Retinal pigment epithelial cell (primary cell): ENCODE data around the gene KIF21B.
A peak's percentile ranks its signal among the peaks of the same experiment; 100 is the strongest.

Source experiments
- DNase-seq: peaks from one replicate; pipeline ENCODE4 v3.0.0-alpha.2; 2010; ENCODE audit warnings: low read depth
- H3K4me3 ChIP-seq: 2 replicates; pipeline ENCODE4 v1.5.1; 2011; ENCODE audit warnings: mild to moderate bottlenecking, low read length, control low read depth, moderate library complexity
- TF ChIP-seq, protein P1 (sequence below): conservative IDR thresholded peaks from 2 replicates; pipeline ENCODE4 v1.5.1; 2011; ENCODE audit warnings: low read depth, low read length, control low read depth, inconsistent platforms

Gene KIF21B

DNA sequence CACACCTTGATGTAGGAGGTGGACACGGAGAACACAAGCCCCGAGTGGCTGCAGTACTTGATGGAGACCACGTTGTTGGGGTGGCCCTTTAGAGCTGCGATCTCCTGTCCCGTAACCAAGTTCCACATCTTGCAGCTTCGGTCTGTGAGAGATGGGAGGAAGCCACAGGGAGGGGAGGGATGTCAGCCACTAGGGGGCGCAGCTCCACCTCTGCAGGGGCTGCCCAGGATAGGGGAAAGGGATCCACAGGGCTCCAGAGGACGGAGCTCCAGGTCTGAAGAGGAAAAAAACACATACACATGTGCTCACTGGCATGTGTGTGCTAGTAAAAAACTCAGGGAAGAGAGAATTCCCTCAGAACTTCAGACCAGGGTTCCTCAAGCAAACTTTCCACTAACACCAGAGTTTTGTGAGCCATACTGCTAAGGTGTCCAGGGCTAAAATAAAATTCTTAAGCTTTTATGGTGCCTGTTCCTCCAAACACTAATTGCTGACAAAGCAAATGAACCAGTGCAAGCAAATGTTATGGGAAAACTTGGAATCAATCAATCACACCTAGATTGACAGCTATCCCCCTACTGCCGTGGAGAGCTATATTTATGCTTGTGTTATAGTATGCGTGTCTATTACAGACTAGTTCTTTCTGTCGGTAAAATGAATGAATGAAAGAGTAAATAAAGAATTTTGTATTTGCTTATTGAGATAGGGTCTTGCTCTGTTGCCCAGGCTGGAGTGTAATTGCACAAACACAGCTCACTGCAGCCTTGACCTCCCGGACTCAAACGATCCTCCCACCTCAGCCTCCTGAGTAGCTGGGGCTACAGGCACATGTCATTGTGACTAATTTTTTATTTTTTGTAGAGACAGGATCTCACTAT, 43.7 kb downstream of the KIF21B start:
- no peak for DNase-seq
- TF ChIP-seq, protein P1, sequence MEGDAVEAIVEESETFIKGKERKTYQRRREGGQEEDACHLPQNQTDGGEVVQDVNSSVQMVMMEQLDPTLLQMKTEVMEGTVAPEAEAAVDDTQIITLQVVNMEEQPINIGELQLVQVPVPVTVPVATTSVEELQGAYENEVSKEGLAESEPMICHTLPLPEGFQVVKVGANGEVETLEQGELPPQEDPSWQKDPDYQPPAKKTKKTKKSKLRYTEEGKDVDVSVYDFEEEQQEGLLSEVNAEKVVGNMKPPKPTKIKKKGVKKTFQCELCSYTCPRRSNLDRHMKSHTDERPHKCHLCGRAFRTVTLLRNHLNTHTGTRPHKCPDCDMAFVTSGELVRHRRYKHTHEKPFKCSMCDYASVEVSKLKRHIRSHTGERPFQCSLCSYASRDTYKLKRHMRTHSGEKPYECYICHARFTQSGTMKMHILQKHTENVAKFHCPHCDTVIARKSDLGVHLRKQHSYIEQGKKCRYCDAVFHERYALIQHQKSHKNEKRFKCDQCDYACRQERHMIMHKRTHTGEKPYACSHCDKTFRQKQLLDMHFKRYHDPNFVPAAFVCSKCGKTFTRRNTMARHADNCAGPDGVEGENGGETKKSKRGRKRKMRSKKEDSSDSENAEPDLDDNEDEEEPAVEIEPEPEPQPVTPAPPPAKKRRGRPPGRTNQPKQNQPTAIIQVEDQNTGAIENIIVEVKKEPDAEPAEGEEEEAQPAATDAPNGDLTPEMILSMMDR = peak; percentile 72
- no peak overlapping the region for H3K4me3 ChIP-seq

GRCh38 chr1:200977071-200977754, 46.3 kb downstream of the KIF21B start:
- DNase-seq = no peak
- H3K4me3 ChIP-seq = no peak overlapping the region
- TF ChIP-seq, protein P1 = no peak

- TF ChIP-seq, protein P1 = no peak
- DNase-seq = no peak
- no peak overlapping the region for H3K4me3 ChIP-seq
Observed at GRCh38 chr1:200976634-200977033, 46.9 kb downstream of the KIF21B start.

- TF ChIP-seq, protein P1 = no peak
- DNase-seq = no peak
- no peak overlapping the region for H3K4me3 ChIP-seq
Observed at GRCh38 chr1:200975458-200975857, 48.1 kb downstream of the KIF21B start.

GRCh38 chr1:200974711-200975110, 48.8 kb downstream of the KIF21B start:
- no peak for DNase-seq
- no peak overlapping the region for H3K4me3 ChIP-seq
- TF ChIP-seq, protein P1 = no peak

- TF ChIP-seq, protein P1 = no peak
- no peak overlapping the region for H3K4me3 ChIP-seq
- DNase-seq = no peak
Observed at GRCh38 chr1:200973937-200974657, 49.4 kb downstream of the KIF21B start.
